IMR-90 (cell line): ENCODE measurements around the gene SLPI. TPM values are rescaled to one million over a fixed set of nuclear protein-coding genes. Genes with fewer than 3 reads are reported as not detected.

Source experiments
- ATAC-seq: fragments of 200-7000 bp; cut with Tn5 transposase; 2 replicates; pipeline ENCODE4 v1.9.1; 2020; ENCODE audit warnings: low read depth, mild to moderate bottlenecking, moderate library complexity
- BruUV-seq: library from RNA; stranded (reverse); fragments of 400-500 nt; replicated peaks from 2 replicates; lab custom pipeline; 2021; lab: Mats Ljungman, UMichigan
- CTCF ChIA-PET: fragments of 300-600 bp; formaldehyde crosslinking; extraction: SDS; loops from one replicate; lab custom pipeline; 2021; ENCODE audit warnings: antibody characterized with exemption; lab: Yijun Ruan, JAX
- POLR2A ChIA-PET: fragments of 300-600 bp; sonication (Branson Sonifier 250); formaldehyde crosslinking; loops from one replicate; lab custom pipeline; 2022; ENCODE audit warnings: antibody characterized with exemption; ENCODE audit not compliant: unreplicated experiment; lab: Charles Lee
- DNase-seq: peaks from one replicate; pipeline ENCODE4 v3.0.0; 2013
- H2AFZ ChIP-seq: replicated peaks from 2 replicates; pipeline ENCODE3; 2013; ENCODE audit warnings: low read length, mild to moderate bottlenecking; ENCODE audit not compliant: poor library complexity
- H2AK5ac ChIP-seq: 2 replicates; pipeline ENCODE4 v1.6.1; 2013; ENCODE audit warnings: low read depth, low read length, inconsistent platforms
- H2AK9ac ChIP-seq: replicated peaks from 2 replicates; pipeline ENCODE3; 2013; ENCODE audit warnings: mild to moderate bottlenecking, low read depth, low read length, moderate library complexity; ENCODE audit not compliant: poor library complexity
- H2BK120ac ChIP-seq: 2 replicates; pipeline ENCODE4 v1.6.1; 2013; ENCODE audit warnings: low read depth, low read length, inconsistent platforms
- H2BK15ac ChIP-seq: 3 replicates; pipeline ENCODE4 v1.6.1; 2013; ENCODE audit warnings: low read depth, low read length, inconsistent platforms
- H2BK20ac ChIP-seq: 2 replicates; pipeline ENCODE4 v1.6.1; 2013; ENCODE audit warnings: low read depth, mild to moderate bottlenecking, inconsistent platforms, low read length, moderate library complexity
- H2BK5ac ChIP-seq: 2 replicates; pipeline ENCODE4 v1.6.1; 2013; ENCODE audit warnings: mild to moderate bottlenecking, low read depth, low read length, inconsistent platforms; ENCODE audit not compliant: poor library complexity, severe bottlenecking
- H3K14ac ChIP-seq: replicated peaks from 2 replicates; pipeline ENCODE4 v1.6.1; 2013; ENCODE audit warnings: low read depth, low read length, inconsistent platforms
- H3K18ac ChIP-seq: 2 replicates; pipeline ENCODE4 v1.6.1; 2013; ENCODE audit warnings: low read depth, low read length, control low read depth
- H3K23ac ChIP-seq: 2 replicates; pipeline ENCODE4 v1.6.1; 2013; ENCODE audit warnings: low read depth, low read length, inconsistent platforms
- H3K27ac ChIP-seq: 2 replicates; pipeline ENCODE4 v1.5.1; 2013; ENCODE audit warnings: mild to moderate bottlenecking, control low read depth, low read length; ENCODE audit not compliant: insufficient read depth
- H3K27me3 ChIP-seq: 2 replicates; pipeline ENCODE4 v1.6.1; 2013; ENCODE audit warnings: low read length; ENCODE audit not compliant: control insufficient read depth, insufficient read depth
- H3K36me3 ChIP-seq: 2 replicates; pipeline ENCODE4 v1.6.1; 2013; ENCODE audit warnings: low read length, mixed read lengths; ENCODE audit not compliant: control insufficient read depth, insufficient read depth
- H3K4ac ChIP-seq: 2 replicates; pipeline ENCODE4 v1.6.1; 2013; ENCODE audit warnings: low read depth, low read length, inconsistent platforms
- H3K4me1 ChIP-seq: 2 replicates; pipeline ENCODE4 v1.6.1; 2013; ENCODE audit warnings: low read length, mixed read lengths; ENCODE audit not compliant: control insufficient read depth, insufficient read depth
- H3K4me2 ChIP-seq: 2 replicates; pipeline ENCODE4 v1.6.1; 2013; ENCODE audit warnings: low read depth, mild to moderate bottlenecking, control low read depth, low read length, moderate library complexity
- H3K4me3 ChIP-seq: 2 replicates; pipeline ENCODE4 v1.5.1; 2013; ENCODE audit warnings: low read depth, mild to moderate bottlenecking, control low read depth, low read length, moderate library complexity; ENCODE audit not compliant: insufficient read depth
- H3K56ac ChIP-seq: 2 replicates; pipeline ENCODE4 v1.6.1; 2013; ENCODE audit warnings: low read length, inconsistent platforms; ENCODE audit not compliant: insufficient read depth; ENCODE audit errors: extremely low read depth
- H3K79me1 ChIP-seq, 2 experiments: 2 replicates each; pipeline ENCODE4 v1.6.1; 2013; ENCODE audit warnings: low read length in 2 of 2, inconsistent platforms in 1 of 2, low read depth in 1 of 2
- H3K9ac ChIP-seq: 2 replicates; pipeline ENCODE4 v1.6.1; 2013; ENCODE audit warnings: low read depth, low read length, control low read depth
- H3K9me1 ChIP-seq: 2 replicates; pipeline ENCODE4 v1.6.1; 2013; ENCODE audit warnings: low read length, inconsistent platforms; ENCODE audit not compliant: insufficient read depth
- H3K9me3 ChIP-seq: 2 replicates; pipeline ENCODE4 v1.6.1; 2013; ENCODE audit warnings: low read length; ENCODE audit not compliant: control insufficient read depth, insufficient read depth
- H4K20me1 ChIP-seq: 2 replicates; pipeline ENCODE4 v1.6.1; 2013; ENCODE audit warnings: low read length, inconsistent platforms; ENCODE audit not compliant: insufficient read depth
- H4K5ac ChIP-seq: 2 replicates; pipeline ENCODE4 v1.6.1; 2013; ENCODE audit warnings: mild to moderate bottlenecking, low read depth, low read length, control low read depth
- H4K8ac ChIP-seq, 2 experiments: 2 replicates each; pipeline ENCODE4 v1.6.1; 2013; ENCODE audit warnings: low read depth in 2 of 2, low read length in 2 of 2, control low read depth in 1 of 2, inconsistent platforms in 1 of 2
- H4K91ac ChIP-seq: 2 replicates; pipeline ENCODE4 v1.6.1; 2013; ENCODE audit warnings: low read depth, low read length, inconsistent platforms; ENCODE audit not compliant: insufficient read depth
- CHD1 ChIP-seq: IDR thresholded peaks from 2 replicates; pipeline ENCODE4 v1.6.1; 2012; ENCODE audit warnings: low read depth, low read length, improper control_type of control experiment
- ELK1 ChIP-seq: fragments of 150-350 bp; IDR thresholded peaks from 2 replicates; pipeline ENCODE4 v1.6.1; 2016; ENCODE audit warnings: low read depth, mild to moderate bottlenecking, low read length, moderate library complexity, borderline replicate concordance
- FOS ChIP-seq: fragments of 150-350 bp; IDR thresholded peaks from 2 replicates; pipeline ENCODE4 v1.6.1; 2016; ENCODE audit warnings: low read depth, low read length
- MAZ ChIP-seq: IDR thresholded peaks from 2 replicates; pipeline ENCODE4 v1.6.1; 2012; ENCODE audit warnings: low read depth, mild to moderate bottlenecking, low read length, improper control_type of control experiment, moderate library complexity, borderline replicate concordance
- RCOR1 ChIP-seq: IDR thresholded peaks from 2 replicates; pipeline ENCODE4 v1.6.1; 2012; ENCODE audit warnings: mild to moderate bottlenecking, low read length, improper control_type of control experiment; ENCODE audit not compliant: insufficient replicate concordance
- SMC3 ChIP-seq: fragments of 150-350 bp; IDR thresholded peaks from 2 replicates; pipeline ENCODE4 v1.6.1; 2016; ENCODE audit warnings: low read depth, mild to moderate bottlenecking, antibody characterized with exemption, low read length, moderate library complexity
- USF2 ChIP-seq: fragments of 150-350 bp; IDR thresholded peaks from 2 replicates; pipeline ENCODE4 v1.6.1; 2017; ENCODE audit warnings: mild to moderate bottlenecking, antibody characterized with exemption, low read length, low read depth
- WGBS, 2 experiments: methylation state at CpG; one replicate each; pipeline versions ENCODE4 v1.1.5 to v1.1.7; 2013; ENCODE audit warnings: missing lambda C conversion rate in 2 of 2; ENCODE audit not compliant: insufficient read length in 1 of 2; ENCODE audit errors: extremely low coverage in 2 of 2; 5-methylcytosine and 5-hydroxymethylcytosine counted together
- dilution Hi-C: fragments of 300-500 bp; cut with HindIII; formaldehyde crosslinking; loops from one replicate; pipeline ENCODE4 v1.14.3; 2018; ENCODE audit warnings: low sequenced_read_pairs; ENCODE audit not compliant: unreplicated experiment
- in situ Hi-C: fragments of 300-500 bp; cut with MboI; formaldehyde crosslinking; loops from 3 replicates; pipeline ENCODE4 v1.14.3; 2019; ENCODE audit warnings: low sequenced_read_pairs, inconsistent platforms, mixed read lengths
- intact Hi-C: fragments of 100-400 bp; cut with micrococcal nuclease; formaldehyde crosslinking; loops from 2 replicates; pipeline ENCODE4 v1.10.0; 2022
- polyA plus RNA-seq, 3 experiments: library from polyadenylated mRNA; depleted of rRNA; stranded (reverse); fragments of >200 nt; gene quantifications; 2 replicates each; pipeline ENCODE4 v1.2.3, GENCODE V29; 2012; ENCODE audit warnings: low replicate concordance in 1 of 3
- total RNA-seq: library from RNA; depleted of rRNA; stranded (reverse); fragments of >200 nt; gene quantifications from 2 replicates; pipeline ENCODE4 v1.2.3, GENCODE V29; 2012

SLPI gene
- total and polyA plus RNA-seq, 2 of the 4 experiments (the other 2 are of a cell fraction) = not detected

- no peak overlapping the region for H2BK20ac ChIP-seq
- H3K4me1 ChIP-seq = no peaks in the 10 kb centered on the region
- no peaks in the 10 kb centered on the region for H3K36me3 ChIP-seq
- H3K9me3 ChIP-seq = no peaks in the 10 kb centered on the region; the same call in 1 of the 2 replicates
- intact Hi-C loops = no loop called here
- peaks cover 13% of the 10 kb centered on the region for H3K27me3 ChIP-seq
- H3K27ac ChIP-seq = no peak overlapping the region
- H4K91ac ChIP-seq = no peak overlapping the region
- H3K14ac ChIP-seq = no peak overlapping the region
- no peak for ATAC-seq
- no peak overlapping the region for H3K4me2 ChIP-seq
- ChIA-PET POLR2A (no interaction called here), CTCF (interaction anchor here (1.2 kb wide), 1 partner anchor 14 kb away, joined by 6 read pairs; no protein-coding TSS in a partner anchor)
- dilution Hi-C loops = no loop called here
- no peak overlapping the region for H4K5ac ChIP-seq
- no peaks in the 10 kb centered on the region for H4K20me1 ChIP-seq
- H3K9ac ChIP-seq = no peak overlapping the region
- no peak overlapping the region for H3K4me3 ChIP-seq
- no peak overlapping the region for H3K18ac ChIP-seq
- no peak overlapping the region for H3K23ac ChIP-seq
- no peak overlapping the region for H3K4ac ChIP-seq
- no peak overlapping the region for H2BK15ac ChIP-seq
- no peak overlapping the region for H2AFZ ChIP-seq
- no TSS peak for BruUV-seq
- H3K79me1 ChIP-seq = no peaks in the 10 kb centered on the region
- TF ChIP-seq ELK1 (no peak), CHD1 (no peak), SMC3 (no peak), FOS (no peak), USF2 (no peak), MAZ (no peak), RCOR1 (no peak)
- H2AK5ac ChIP-seq = no peak overlapping the region
- no peak overlapping the region for H2AK9ac ChIP-seq
- no peak overlapping the region for H2BK5ac ChIP-seq
- H3K9me1 ChIP-seq = no peaks in the 10 kb centered on the region
- H2BK120ac ChIP-seq = no peak overlapping the region
- in situ Hi-C loops = loop anchor here (25.0 kb wide), 1 partner anchor 186 kb away; the partner anchor contains the start of genes KCNS1, WFDC12 and WFDC5
- H4K8ac ChIP-seq = no peak overlapping the region
- DNase-seq = no peak
- 87% methylated on average over 48 of the region's 52 CpGs; no CpG with 5 or more reads in 1 of the 2 experiments for WGBS, 2 experiments
- H3K56ac ChIP-seq = no peak overlapping the region
Observed at GRCh38 chr20:45297786-45298497, 43.6 kb upstream of the SLPI start.
